GM12878 (cell line): Measurements from ENCODE around the gene NT5C3B.

Experiments
- ATF7 ChIP-seq: fragments of 450-650 bp; IDR thresholded peaks from 2 replicates; pipeline ENCODE4 v1.6.1; 2016; ENCODE audit warnings: low read depth, mild to moderate bottlenecking
- BCL11A ChIP-seq: IDR thresholded peaks from 2 replicates; pipeline ENCODE4 v1.6.1; 2011; ENCODE audit warnings: low read depth, low read length
- CREB1 ChIP-seq: IDR thresholded peaks from 2 replicates; pipeline ENCODE4 v1.6.1; 2012; ENCODE audit warnings: low read depth, mild to moderate bottlenecking, inconsistent platforms
- EZH2 ChIP-seq: IDR thresholded peaks from 2 replicates; pipeline ENCODE4 v1.6.1; 2012; ENCODE audit warnings: low read depth, mild to moderate bottlenecking, control low read depth, inconsistent platforms, low read length, borderline replicate concordance; ENCODE audit not compliant: control insufficient read depth
- HDAC2 ChIP-seq: fragments of 200-600 bp; sonication (generic); IDR thresholded peaks from 2 replicates; pipeline ENCODE4 v1.6.1; 2017
- POLR2A ChIP-seq: IDR thresholded peaks from 2 replicates; pipeline ENCODE4 v1.6.1; 2011; ENCODE audit warnings: low read depth, mild to moderate bottlenecking, low read length
- SMC3 ChIP-seq: IDR thresholded peaks from 2 replicates; pipeline ENCODE4 v1.6.1; 2011; ENCODE audit warnings: low read length, improper control_type of control experiment, borderline replicate concordance
- TAF1 ChIP-seq: IDR thresholded peaks from 2 replicates; pipeline ENCODE4 v1.6.1; 2011; ENCODE audit warnings: mild to moderate bottlenecking, low read depth, low read length, borderline replicate concordance
- TF ChIP-seq, protein P1 (sequence below), 3 experiments: IDR thresholded peaks in 2 of 3; conservative IDR thresholded peaks in 1 of 3; 2 replicates each; pipeline ENCODE4 v1.5.1; 2011; ENCODE audit warnings: low read depth in 3 of 3, low read length in 3 of 3, mild to moderate bottlenecking in 3 of 3, control low read depth in 2 of 3, moderate library complexity in 2 of 3, inconsistent platforms in 1 of 3, mixed read lengths in 1 of 3; ENCODE audit not compliant: control insufficient read depth in 2 of 3, insufficient read depth in 1 of 3; ENCODE audit errors: extremely low read depth in 1 of 3
- TF ChIP-seq, protein P2 (sequence below): fragments of 450-650 bp; IDR thresholded peaks from 2 replicates; pipeline ENCODE4 v1.6.1; 2018; ENCODE audit warnings: borderline replicate concordance, mild to moderate bottlenecking; ENCODE audit not compliant: partially characterized antibody
- TF ChIP-seq, protein P3 (sequence below): IDR thresholded peaks from 2 replicates; pipeline ENCODE4 v1.6.1; 2011; ENCODE audit warnings: low read depth, mild to moderate bottlenecking, low read length, moderate library complexity, borderline replicate concordance; ENCODE audit errors: extremely low read depth

DNA sequence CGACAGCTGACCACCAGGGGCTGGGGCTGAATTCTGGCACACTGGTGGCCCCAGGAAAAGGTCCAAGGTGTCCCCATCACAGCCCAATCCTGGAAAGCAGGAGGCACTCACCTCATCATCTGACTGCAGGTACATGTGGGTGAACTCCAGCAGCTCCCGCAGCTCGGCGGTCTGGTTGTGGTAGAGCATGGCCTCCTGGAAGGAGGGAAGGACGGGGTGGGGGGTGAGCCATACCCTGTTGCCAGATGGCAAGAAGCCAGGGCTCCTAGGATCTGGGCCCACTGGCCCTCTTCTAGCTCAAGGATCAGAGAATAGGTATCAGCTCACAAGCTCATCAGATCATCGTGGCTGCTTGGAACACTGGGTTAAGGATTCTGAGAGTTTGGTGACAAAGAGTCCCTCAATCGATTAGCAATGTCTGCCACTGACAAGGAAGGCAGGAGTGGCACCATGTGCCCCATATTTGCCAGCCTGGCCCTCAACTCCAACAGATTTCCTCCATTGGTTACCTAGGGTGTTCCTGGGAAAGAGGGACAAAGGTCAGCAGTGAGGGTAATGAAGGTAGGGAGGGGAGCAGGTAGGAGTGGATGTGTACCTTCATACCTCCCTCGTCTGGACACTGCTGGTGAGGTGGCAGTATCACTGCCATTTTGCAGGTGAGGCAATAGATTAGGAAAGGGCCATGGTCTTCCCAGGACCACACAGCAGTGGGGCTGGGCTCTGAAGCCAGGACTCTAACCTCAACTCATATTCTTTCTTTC is 29.2 kb downstream of the NT5C3B start:
- no peak for TF ChIP-seq CREB1
- TF ChIP-seq, protein P1, sequence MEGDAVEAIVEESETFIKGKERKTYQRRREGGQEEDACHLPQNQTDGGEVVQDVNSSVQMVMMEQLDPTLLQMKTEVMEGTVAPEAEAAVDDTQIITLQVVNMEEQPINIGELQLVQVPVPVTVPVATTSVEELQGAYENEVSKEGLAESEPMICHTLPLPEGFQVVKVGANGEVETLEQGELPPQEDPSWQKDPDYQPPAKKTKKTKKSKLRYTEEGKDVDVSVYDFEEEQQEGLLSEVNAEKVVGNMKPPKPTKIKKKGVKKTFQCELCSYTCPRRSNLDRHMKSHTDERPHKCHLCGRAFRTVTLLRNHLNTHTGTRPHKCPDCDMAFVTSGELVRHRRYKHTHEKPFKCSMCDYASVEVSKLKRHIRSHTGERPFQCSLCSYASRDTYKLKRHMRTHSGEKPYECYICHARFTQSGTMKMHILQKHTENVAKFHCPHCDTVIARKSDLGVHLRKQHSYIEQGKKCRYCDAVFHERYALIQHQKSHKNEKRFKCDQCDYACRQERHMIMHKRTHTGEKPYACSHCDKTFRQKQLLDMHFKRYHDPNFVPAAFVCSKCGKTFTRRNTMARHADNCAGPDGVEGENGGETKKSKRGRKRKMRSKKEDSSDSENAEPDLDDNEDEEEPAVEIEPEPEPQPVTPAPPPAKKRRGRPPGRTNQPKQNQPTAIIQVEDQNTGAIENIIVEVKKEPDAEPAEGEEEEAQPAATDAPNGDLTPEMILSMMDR (IDR thresholded peaks at IDR 0.05 in 2 of 3, conservative IDR thresholded peaks at IDR 0.05 in 1 of 3; ENCODE audit: control insufficient read depth in 2 of 3, extremely low read depth in 1 of 3, insufficient read depth in 1 of 3, low read depth in 3 of 3, low read length in 3 of 3): no peak
- no peak for TF ChIP-seq ATF7
- TF ChIP-seq EZH2: no peak
- TF ChIP-seq HDAC2: no peak
- TF ChIP-seq TAF1: no peak
- TF ChIP-seq POLR2A: no peak
- TF ChIP-seq BCL11A: no peak
- TF ChIP-seq, protein P2, sequence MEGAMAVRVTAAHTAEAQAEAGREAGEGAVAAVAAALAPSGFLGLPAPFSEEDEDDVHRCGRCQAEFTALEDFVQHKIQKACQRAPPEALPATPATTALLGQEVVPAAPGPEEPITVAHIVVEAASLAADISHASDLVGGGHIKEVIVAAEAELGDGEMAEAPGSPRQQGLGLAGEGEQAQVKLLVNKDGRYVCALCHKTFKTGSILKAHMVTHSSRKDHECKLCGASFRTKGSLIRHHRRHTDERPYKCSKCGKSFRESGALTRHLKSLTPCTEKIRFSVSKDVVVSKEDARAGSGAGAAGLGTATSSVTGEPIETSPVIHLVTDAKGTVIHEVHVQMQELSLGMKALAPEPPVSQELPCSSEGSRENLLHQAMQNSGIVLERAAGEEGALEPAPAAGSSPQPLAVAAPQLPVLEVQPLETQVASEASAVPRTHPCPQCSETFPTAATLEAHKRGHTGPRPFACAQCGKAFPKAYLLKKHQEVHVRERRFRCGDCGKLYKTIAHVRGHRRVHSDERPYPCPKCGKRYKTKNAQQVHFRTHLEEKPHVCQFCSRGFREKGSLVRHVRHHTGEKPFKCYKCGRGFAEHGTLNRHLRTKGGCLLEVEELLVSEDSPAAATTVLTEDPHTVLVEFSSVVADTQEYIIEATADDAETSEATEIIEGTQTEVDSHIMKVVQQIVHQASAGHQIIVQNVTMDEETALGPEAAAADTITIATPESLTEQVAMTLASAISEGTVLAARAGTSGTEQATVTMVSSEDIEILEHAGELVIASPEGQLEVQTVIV: no peak
- TF ChIP-seq, protein P3, sequence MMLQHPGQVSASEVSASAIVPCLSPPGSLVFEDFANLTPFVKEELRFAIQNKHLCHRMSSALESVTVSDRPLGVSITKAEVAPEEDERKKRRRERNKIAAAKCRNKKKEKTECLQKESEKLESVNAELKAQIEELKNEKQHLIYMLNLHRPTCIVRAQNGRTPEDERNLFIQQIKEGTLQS: no peak
- TF ChIP-seq SMC3: no peak
